ENCODE data around the gene DAB2.

DAB2 gene

DNA sequence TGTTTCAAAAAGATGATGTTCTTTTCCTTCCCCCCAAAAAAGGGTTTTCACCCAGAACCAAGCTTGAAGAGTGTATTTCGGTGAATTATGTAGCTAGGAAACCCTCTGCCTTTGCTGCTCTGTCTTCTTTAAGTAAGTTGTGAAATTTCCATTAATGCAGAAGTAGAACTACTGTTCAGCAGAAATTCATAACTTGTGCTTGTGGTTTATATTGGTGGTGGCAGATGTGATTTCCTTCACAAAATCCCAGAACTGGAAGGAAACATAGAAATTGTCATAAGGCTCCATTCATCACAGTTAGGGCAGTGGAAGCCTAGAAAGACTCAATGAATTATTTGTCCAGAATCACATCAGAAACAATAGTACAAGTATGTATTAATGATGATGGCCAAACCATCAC, 42.1 kb upstream of the DAB2 start:
- H3K9me3 ChIP-seq (ENCODE audit: insufficient read depth, low read length) = no peaks in the 10 kb centered on the region
- no peaks in the 10 kb centered on the region for H3K79me2 ChIP-seq (ENCODE audit: insufficient read depth, low read length)
- H3K4me3 ChIP-seq (ENCODE audit: insufficient read depth, low read length, poor library complexity, severe bottlenecking) = no peak overlapping the region
- TF ChIP-seq EZH2phosphoT487 (conservative IDR thresholded peaks at IDR 0.05; ENCODE audit: low read length) = no peak
- TF ChIP-seq CTCF (IDR thresholded peaks at IDR 0.05; ENCODE audit: insufficient read depth, low read length, poor library complexity, severe bottlenecking) = no peak
- H2AFZ ChIP-seq (ENCODE audit: low read depth, low read length, severe bottlenecking) = no peak overlapping the region
- no peak overlapping the region for H3K9ac ChIP-seq (ENCODE audit: low read length)
- H3K27me3 ChIP-seq (ENCODE audit: low read length) = no peaks in the 10 kb centered on the region
- H3K27ac ChIP-seq (ENCODE audit: low read depth, low read length) = no peak overlapping the region
- H3K36me3 ChIP-seq (ENCODE audit: low read length) = no peaks in the 10 kb centered on the region
- no peak overlapping the region for H3K4me2 ChIP-seq (ENCODE audit: low read depth, low read length, poor library complexity, severe bottlenecking)
- H4K20me1 ChIP-seq (ENCODE audit: low read depth, low read length) = no peaks in the 10 kb centered on the region
- no peaks in the 10 kb centered on the region for H3F3A ChIP-seq (ENCODE audit: insufficient read depth)
- H3K9me2 ChIP-seq (replicated peaks; ENCODE audit: insufficient read depth, low read length) = no peaks in the 10 kb centered on the region

DNA sequence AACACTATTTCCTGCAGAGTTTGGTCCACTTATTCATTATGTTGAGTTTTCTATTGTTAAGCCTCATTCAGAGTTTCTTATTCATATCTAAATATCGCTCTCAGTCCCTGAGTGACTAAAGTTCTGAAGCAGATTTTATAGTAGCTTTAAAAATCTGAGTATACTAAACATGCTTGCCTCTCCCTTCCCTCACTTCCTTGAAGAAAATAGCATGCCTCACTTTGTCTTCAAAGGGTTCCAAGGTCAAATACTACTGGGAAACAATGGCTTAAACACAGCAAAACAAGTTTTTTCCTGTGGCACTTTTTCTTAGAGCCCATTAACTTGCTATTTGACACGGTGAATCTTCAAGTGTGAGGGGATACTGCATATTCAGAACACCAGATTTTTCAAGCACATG, 41.1 kb upstream of the DAB2 start:
- Histone ChIP-seq H3K4me3 (ENCODE audit: insufficient read depth, low read length, poor library complexity, severe bottlenecking) (no peak overlapping the region), H3K36me3 (ENCODE audit: low read length) (no peaks in the 10 kb centered on the region), H3K27ac (ENCODE audit: low read depth, low read length) (no peak overlapping the region), H3K9ac (ENCODE audit: low read length) (no peak overlapping the region), H3K27me3 (ENCODE audit: low read length) (no peaks in the 10 kb centered on the region), H3K4me2 (ENCODE audit: low read depth, low read length, poor library complexity, severe bottlenecking) (no peak overlapping the region), H2AFZ (ENCODE audit: low read depth, low read length, severe bottlenecking) (no peak overlapping the region), H3K79me2 (ENCODE audit: insufficient read depth, low read length) (no peaks in the 10 kb centered on the region), H3F3A (ENCODE audit: insufficient read depth) (no peaks in the 10 kb centered on the region), H3K9me2 (replicated peaks; ENCODE audit: insufficient read depth, low read length) (no peaks in the 10 kb centered on the region), H3K9me3 (ENCODE audit: insufficient read depth, low read length) (no peaks in the 10 kb centered on the region), H4K20me1 (ENCODE audit: low read depth, low read length) (no peaks in the 10 kb centered on the region)
- TF ChIP-seq CTCF (IDR thresholded peaks at IDR 0.05; ENCODE audit: insufficient read depth, low read length, poor library complexity, severe bottlenecking) (no peak), EZH2phosphoT487 (conservative IDR thresholded peaks at IDR 0.05; ENCODE audit: low read length) (no peak)

DNA sequence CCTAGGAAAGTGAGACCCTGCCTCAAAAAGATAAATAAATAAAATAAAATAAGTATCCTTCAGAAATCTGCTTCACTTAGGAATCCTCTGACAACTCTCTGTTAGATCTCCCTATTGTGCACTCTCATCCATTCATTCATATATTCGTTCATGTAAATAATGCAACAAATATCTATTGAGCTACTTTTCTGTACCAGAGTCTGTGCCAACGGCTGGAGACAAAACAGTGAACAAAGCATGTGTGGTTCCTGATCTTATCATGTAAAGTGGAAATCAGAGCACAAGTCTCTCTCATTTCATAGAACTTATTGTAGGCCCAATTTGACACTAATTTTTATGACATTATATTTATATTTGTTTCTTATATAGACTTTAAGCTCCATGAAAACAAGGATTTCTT, 40.3 kb upstream of the DAB2 start:
- no peaks in the 10 kb centered on the region for H4K20me1 ChIP-seq (ENCODE audit: low read depth, low read length)
- H3K36me3 ChIP-seq (ENCODE audit: low read length) = no peaks in the 10 kb centered on the region
- no peaks in the 10 kb centered on the region for H3F3A ChIP-seq (ENCODE audit: insufficient read depth)
- H3K4me3 ChIP-seq (ENCODE audit: insufficient read depth, low read length, poor library complexity, severe bottlenecking) = no peak overlapping the region
- no peak overlapping the region for H3K9ac ChIP-seq (ENCODE audit: low read length)
- no peak overlapping the region for H3K27ac ChIP-seq (ENCODE audit: low read depth, low read length)
- no peaks in the 10 kb centered on the region for H3K9me3 ChIP-seq (ENCODE audit: insufficient read depth, low read length)
- no peak overlapping the region for H3K4me2 ChIP-seq (ENCODE audit: low read depth, low read length, poor library complexity, severe bottlenecking)
- H3K27me3 ChIP-seq (ENCODE audit: low read length) = no peaks in the 10 kb centered on the region
- no peak for TF ChIP-seq CTCF (IDR thresholded peaks at IDR 0.05; ENCODE audit: insufficient read depth, low read length, poor library complexity, severe bottlenecking)
- TF ChIP-seq EZH2phosphoT487 (conservative IDR thresholded peaks at IDR 0.05; ENCODE audit: low read length) = no peak
- H3K9me2 ChIP-seq (replicated peaks; ENCODE audit: insufficient read depth, low read length) = no peaks in the 10 kb centered on the region
- no peaks in the 10 kb centered on the region for H3K79me2 ChIP-seq (ENCODE audit: insufficient read depth, low read length)
- H2AFZ ChIP-seq (ENCODE audit: low read depth, low read length, severe bottlenecking) = no peak overlapping the region

GRCh38 chr5:39464088-39464487, 39.3 kb upstream of the DAB2 start:
- Histone ChIP-seq H3K4me2 (ENCODE audit: low read depth, low read length, poor library complexity, severe bottlenecking) (no peak overlapping the region), H4K20me1 (ENCODE audit: low read depth, low read length) (no peaks in the 10 kb centered on the region), H3K9ac (ENCODE audit: low read length) (no peak overlapping the region), H3F3A (ENCODE audit: insufficient read depth) (no peaks in the 10 kb centered on the region), H3K4me3 (ENCODE audit: insufficient read depth, low read length, poor library complexity, severe bottlenecking) (no peak overlapping the region), H3K9me2 (replicated peaks; ENCODE audit: insufficient read depth, low read length) (no peaks in the 10 kb centered on the region), H2AFZ (ENCODE audit: low read depth, low read length, severe bottlenecking) (no peak overlapping the region), H3K27me3 (ENCODE audit: low read length) (no peaks in the 10 kb centered on the region), H3K9me3 (ENCODE audit: insufficient read depth, low read length) (no peaks in the 10 kb centered on the region), H3K79me2 (ENCODE audit: insufficient read depth, low read length) (no peaks in the 10 kb centered on the region), H3K27ac (ENCODE audit: low read depth, low read length) (no peak overlapping the region), H3K36me3 (ENCODE audit: low read length) (no peaks in the 10 kb centered on the region)
- TF ChIP-seq CTCF (IDR thresholded peaks at IDR 0.05; ENCODE audit: insufficient read depth, low read length, poor library complexity, severe bottlenecking) (no peak), EZH2phosphoT487 (conservative IDR thresholded peaks at IDR 0.05; ENCODE audit: low read length) (no peak)

All from SU-DHL-6 (cell line).